HG03025 (cell line): ENCODE measurements around the gene SSC4D.
A peak's percentile ranks its signal among the peaks of the same experiment; 100 is the strongest.
"Not testable (repeated sequence)": the region's sequence is repeated elsewhere in the genome, so short reads cannot be mapped to it uniquely, and the experiment has no call there.

Experiments used
- ATAC-seq: cut with Tn5 transposase; IDR thresholded peaks from one replicate; pipeline ENCODE4 v1.9.1; 2021; ENCODE audit warnings: mild to moderate bottlenecking, moderate library complexity; ENCODE audit not compliant: unreplicated experiment, low FRiP score

The SSC4D gene

DNA sequence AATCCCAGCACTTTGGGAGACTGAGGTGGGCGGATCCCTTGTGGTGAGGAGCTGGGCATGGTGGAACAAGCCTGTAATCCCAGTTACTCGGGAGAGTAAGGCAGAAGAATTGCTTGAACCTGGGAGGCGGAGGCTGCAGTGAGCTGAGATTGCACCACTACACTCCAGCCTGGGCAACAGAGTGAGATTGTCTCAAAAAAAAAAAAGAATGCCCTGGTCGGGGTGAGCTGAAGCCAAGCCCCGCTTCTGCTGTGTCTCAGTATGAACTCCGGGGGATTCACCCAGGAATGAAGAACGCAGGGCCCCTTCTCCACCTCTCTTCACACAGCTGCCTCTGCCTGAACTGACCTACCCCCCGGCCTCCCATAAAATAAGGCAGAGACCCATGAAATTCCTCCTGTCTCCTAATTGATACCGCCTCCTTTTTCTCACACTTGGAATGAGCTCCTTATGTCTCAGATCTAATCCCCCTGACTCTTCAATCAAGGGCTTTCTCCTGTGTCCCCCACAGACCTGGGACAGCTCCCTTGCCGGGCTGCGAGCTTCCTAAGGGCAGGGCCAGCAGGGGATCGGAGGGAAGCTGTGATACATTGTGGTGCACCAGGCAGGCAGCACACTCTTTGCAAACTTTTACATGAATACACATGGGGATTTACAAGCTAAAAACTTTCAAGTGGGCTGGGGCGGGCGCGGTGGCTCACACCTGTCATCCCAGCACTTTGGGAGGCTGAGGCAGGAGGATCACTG, 14.3 kb upstream of the SSC4D start:
- no peak for ATAC-seq

- not testable (repeated sequence) for ATAC-seq
Measured at GRCh38 chr7:76421097-76421496, 11.6 kb upstream of the SSC4D start.

GRCh38 chr7:76417654-76418310, 8.3 kb upstream of the SSC4D start:
- not testable (repeated sequence) for ATAC-seq

GRCh38 chr7:76412249-76412648, 2.8 kb upstream of the SSC4D start:
- ATAC-seq: no peak

DNA sequence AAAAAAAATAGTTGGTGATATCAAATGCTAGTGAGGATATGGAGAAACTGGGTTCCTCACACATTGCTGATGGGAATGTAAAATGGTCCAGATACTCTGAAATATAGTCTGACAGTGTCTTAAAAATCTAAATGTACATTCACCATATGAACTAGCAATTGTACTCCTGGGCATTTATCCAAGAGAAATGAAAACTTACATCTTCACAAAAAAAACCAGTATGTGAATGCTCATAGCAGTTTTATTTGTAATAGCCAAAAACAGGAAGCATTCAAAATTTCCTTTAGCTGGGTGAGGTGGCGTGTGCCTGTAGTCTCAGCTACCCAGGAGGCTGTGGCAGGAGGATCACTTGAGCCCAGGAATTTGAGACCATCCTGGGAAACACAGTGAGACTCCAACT, 2.1 kb upstream of the SSC4D start:
- no peak for ATAC-seq

- no peak for ATAC-seq
Measured at GRCh38 chr7:76408121-76408560, 1.4 kb downstream of the SSC4D start.

DNA sequence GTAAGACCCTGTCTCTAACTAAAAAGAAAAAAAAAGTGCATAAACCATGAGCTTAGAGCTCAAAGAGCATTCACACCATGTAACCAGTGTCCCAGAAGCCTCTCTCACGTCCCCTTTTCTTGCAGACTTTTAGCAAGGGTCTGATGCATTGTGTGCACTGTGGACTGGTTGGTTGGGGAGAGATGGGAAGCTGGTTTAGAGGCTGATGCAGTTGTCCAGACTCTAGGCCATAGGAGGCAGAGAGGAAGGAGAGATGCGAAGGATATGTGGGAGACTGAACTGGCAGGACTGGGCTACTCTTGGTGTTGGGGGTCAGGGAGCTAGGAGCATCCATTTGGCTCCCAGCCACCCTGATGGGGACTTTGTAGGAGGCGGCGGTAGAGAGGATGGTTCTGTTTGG, 1.8 kb downstream of the SSC4D start:
- ATAC-seq: no peak

- no peak for ATAC-seq
Measured at GRCh38 chr7:76405738-76406137, 3.8 kb downstream of the SSC4D start.

DNA sequence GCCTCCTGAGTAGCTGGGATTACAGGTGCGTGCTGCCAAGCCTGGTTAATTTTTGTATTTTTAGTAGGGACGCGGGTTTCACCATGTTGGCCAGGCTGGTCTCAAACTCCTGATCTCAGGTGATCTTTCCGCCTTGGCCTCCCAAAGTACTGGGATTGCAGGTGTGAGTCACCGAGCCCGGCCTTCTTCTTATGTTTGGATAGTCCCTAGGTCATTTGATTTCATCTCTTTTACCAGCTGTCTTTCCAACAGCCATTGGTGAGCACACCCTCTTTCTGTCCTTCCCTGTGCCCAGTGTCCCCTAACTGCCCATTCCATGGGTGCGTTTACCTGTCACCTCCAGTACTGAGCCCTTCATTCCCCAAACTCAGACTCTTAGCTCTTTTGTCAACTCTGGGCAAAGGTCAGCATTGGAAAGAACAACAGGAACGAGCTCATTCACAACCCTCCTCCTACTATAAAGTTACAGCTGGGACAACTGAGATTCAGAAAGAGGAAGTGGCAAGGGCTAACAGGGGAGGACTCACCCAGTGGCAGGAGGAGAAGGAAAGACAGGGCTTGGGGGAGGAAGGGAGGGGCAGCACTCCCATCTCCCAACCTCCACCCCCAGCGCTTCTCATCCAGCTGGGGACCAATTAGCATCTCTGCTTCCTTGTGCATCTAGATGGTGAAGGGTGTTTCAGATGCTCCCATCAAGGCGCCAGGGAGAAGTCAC, 5.6 kb downstream of the SSC4D start:
- no peak for ATAC-seq

- ATAC-seq: not testable (repeated sequence)
Measured at GRCh38 chr7:76403097-76403496, 6.4 kb downstream of the SSC4D start.

DNA sequence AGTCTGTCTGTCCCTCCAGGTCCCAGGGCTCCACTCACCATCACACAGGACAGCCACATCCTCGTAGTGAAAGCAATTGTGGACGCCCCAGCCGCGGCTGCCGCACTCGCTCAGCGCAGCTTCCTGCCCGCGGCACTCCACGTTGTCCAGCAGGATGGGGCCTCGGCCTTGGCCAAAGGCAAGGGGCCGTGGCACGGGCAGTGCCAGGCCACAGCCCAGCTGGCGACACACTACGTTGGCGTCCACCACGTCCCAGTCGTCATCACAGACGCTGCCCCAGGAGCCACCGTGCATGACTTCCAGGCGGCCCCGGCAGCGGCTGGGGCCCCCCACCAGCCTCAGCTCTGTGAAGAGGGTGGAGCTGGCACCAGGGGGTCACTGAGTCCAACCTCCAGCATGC, 9.2 kb downstream of the SSC4D start:
- no peak for ATAC-seq

GRCh38 chr7:76397409-76398183, 11.9 kb downstream of the SSC4D start:
- ATAC-seq: no peak

GRCh38 chr7:76396864-76397263, 12.6 kb downstream of the SSC4D start:
- no peak for ATAC-seq

GRCh38 chr7:76395965-76396726, 13.4 kb downstream of the SSC4D start:
- no peak for ATAC-seq

- not testable (repeated sequence) for ATAC-seq
Measured at GRCh38 chr7:76395605-76395964, 13.9 kb downstream of the SSC4D start.

- ATAC-seq: no peak
Measured at GRCh38 chr7:76394957-76395356, 14.5 kb downstream of the SSC4D start.

GRCh38 chr7:76393116-76394031, 16.1 kb downstream of the SSC4D start:
- peak; percentile 88 for ATAC-seq

- ATAC-seq: no peak
Measured at GRCh38 chr7:76392531-76393115, 16.9 kb downstream of the SSC4D start.

DNA sequence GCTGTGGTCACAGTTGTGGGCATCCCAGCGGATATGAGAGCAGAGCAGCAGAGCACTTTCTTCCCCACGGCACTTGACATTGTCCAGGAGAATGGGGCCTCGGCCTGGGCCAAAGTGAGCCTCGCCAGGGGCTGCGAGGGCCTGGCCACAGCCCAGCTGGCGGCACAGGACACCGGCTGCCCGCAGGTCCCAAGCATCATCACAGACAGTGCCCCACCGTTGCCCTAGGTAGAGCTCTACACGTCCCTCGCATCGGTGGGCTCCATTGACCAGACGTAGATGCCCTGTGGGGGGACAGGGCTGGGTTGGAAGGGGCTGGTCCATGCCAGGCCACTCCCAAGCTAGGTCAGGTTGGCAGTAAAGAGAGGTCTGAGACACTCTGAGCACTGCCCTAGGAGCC, 19.4 kb downstream of the SSC4D start:
- ATAC-seq: no peak
